Endothelial cell of umbilical vein (primary cell): Measurements from ENCODE around the gene ADCY3. TPM values are rescaled to one million over a fixed set of nuclear protein-coding genes. Genes with fewer than 3 reads are reported as not detected.
"Not testable (repeated sequence)": the region's sequence is repeated elsewhere in the genome, so short reads cannot be mapped to it uniquely, and the experiment has no call there.

Experiments
- BruUV-seq: library from RNA; stranded (reverse); fragments of 400-500 nt; replicated peaks from 2 replicates; lab custom pipeline; 2021; lab: Mats Ljungman, UMichigan
- CTCF ChIA-PET: fragments of 300-600, 350-600 bp; sonication (Branson Sonifier 250); formaldehyde crosslinking; loops from one replicate; lab custom pipeline; 2021; ENCODE audit warnings: antibody characterized with exemption, inconsistent platforms; lab: Charles Lee
- POLR2A ChIA-PET: fragments of 300-600, 350-600 bp; sonication (Branson Sonifier 250); formaldehyde crosslinking; loops from one replicate; lab custom pipeline; 2021; ENCODE audit warnings: antibody characterized with exemption, inconsistent platforms; lab: Charles Lee
- DNase-seq: peaks from one replicate; pipeline ENCODE4 v3.0.0-alpha.2; 2011; ENCODE audit warnings: low read depth, low spot score
- FAIRE-seq: peaks from 2 replicates; lab custom pipeline; 2011; peaks lifted over from hg19 to GRCh38; lab: Jason Lieb, UNC
- H2AFZ ChIP-seq: 2 replicates; pipeline ENCODE4 v1.6.0; 2012; ENCODE audit warnings: low read depth, low read length, control low read depth, inconsistent platforms
- H3K27ac ChIP-seq: 2 replicates; pipeline ENCODE4 v1.5.1; 2011; ENCODE audit warnings: low read depth, mild to moderate bottlenecking, control low read depth, low read length, moderate library complexity; ENCODE audit not compliant: insufficient read depth
- H3K27me3 ChIP-seq, 2 experiments: 2 replicates each; pipeline versions ENCODE4 v1.6.0 to v1.6.1; 2011; ENCODE audit warnings: low read length in 2 of 2, mixed read lengths in 1 of 2; ENCODE audit not compliant: control insufficient read depth in 2 of 2, insufficient read depth in 2 of 2
- H3K36me3 ChIP-seq, 2 experiments: 2 replicates in 1 of 2; 3 replicates in 1 of 2; pipeline ENCODE4 v1.5.1; 2011; ENCODE audit warnings: low read length in 2 of 2, mild to moderate bottlenecking in 1 of 2, moderate library complexity in 1 of 2; ENCODE audit not compliant: control insufficient read depth in 2 of 2, insufficient read depth in 2 of 2; ENCODE audit errors: extremely low read depth in 1 of 2
- H3K4me1 ChIP-seq: 3 replicates; pipeline ENCODE4 v1.5.1; 2011; ENCODE audit warnings: mild to moderate bottlenecking, low read length; ENCODE audit not compliant: control insufficient read depth, insufficient read depth; ENCODE audit errors: extremely low read depth
- H3K4me2 ChIP-seq: 2 replicates; pipeline ENCODE4 v1.6.1; 2011; ENCODE audit warnings: low read length, control low read depth, mixed read lengths; ENCODE audit not compliant: insufficient read depth
- H3K4me3 ChIP-seq, 3 experiments: fragments of 200-600 bp in 1 of 3; sonication (generic), shearing (Covaris generic) in 1 of 3; replicated peaks in 1 of 3; 2 replicates each; pipeline ENCODE4 v1.5.1; 2011 to 2016; ENCODE audit warnings: control low read depth in 3 of 3, low read length in 3 of 3, mild to moderate bottlenecking in 2 of 3, inconsistent platforms in 1 of 3, low read depth in 1 of 3, moderate library complexity in 1 of 3; ENCODE audit not compliant: insufficient read depth in 1 of 3
- H3K79me2 ChIP-seq: 2 replicates; pipeline ENCODE4 v1.6.0; 2012; ENCODE audit warnings: low read length, inconsistent platforms; ENCODE audit not compliant: control insufficient read depth, insufficient read depth
- H3K9ac ChIP-seq: replicated peaks from 2 replicates; pipeline ENCODE3; 2011; ENCODE audit warnings: low read length, control low read depth; ENCODE audit not compliant: insufficient read depth; ENCODE audit errors: extremely low read depth
- H3K9me1 ChIP-seq: replicated peaks from 3 replicates; pipeline ENCODE4 v1.6.0; 2011; ENCODE audit warnings: mild to moderate bottlenecking, low read length; ENCODE audit not compliant: control insufficient read depth, insufficient read depth; ENCODE audit errors: extremely low read depth
- H3K9me3 ChIP-seq: replicated peaks from 2 replicates; pipeline ENCODE4 v1.5.1; 2012; ENCODE audit warnings: low read length, inconsistent platforms; ENCODE audit not compliant: control insufficient read depth, insufficient read depth
- H4K20me1 ChIP-seq: replicated peaks from 2 replicates; pipeline ENCODE3; 2011; ENCODE audit warnings: mild to moderate bottlenecking, low read length; ENCODE audit not compliant: control insufficient read depth, insufficient read depth; ENCODE audit errors: extremely low read depth
- CTCF ChIP-seq, 2 donors: IDR thresholded peaks; 1 replicate in 1 of 2; 2 replicates in 1 of 2; pipeline ENCODE4 v1.5.1; 2011; ENCODE audit warnings: low read length in 2 of 2, mild to moderate bottlenecking in 2 of 2, moderate library complexity in 2 of 2, control low read depth in 1 of 2, inconsistent platforms in 1 of 2, low read depth in 1 of 2; ENCODE audit not compliant: insufficient read depth in 1 of 2; ENCODE audit errors: extremely low read depth in 1 of 2
- EZH2 ChIP-seq: IDR thresholded peaks from 2 replicates; pipeline ENCODE4 v1.6.1; 2012; ENCODE audit warnings: borderline replicate concordance, low read depth, mild to moderate bottlenecking, moderate library complexity, low read length, inconsistent platforms; ENCODE audit not compliant: severe bottlenecking
- FOS ChIP-seq: IDR thresholded peaks from 2 replicates; pipeline ENCODE4 v1.6.1; 2011; ENCODE audit warnings: mild to moderate bottlenecking, low read length, moderate library complexity, borderline replicate concordance; ENCODE audit not compliant: insufficient read depth
- GATA2 ChIP-seq: IDR thresholded peaks from 2 replicates; pipeline ENCODE4 v1.7.0; 2011; ENCODE audit warnings: low read depth, mild to moderate bottlenecking, moderate library complexity, mixed read lengths, low read length; ENCODE audit not compliant: insufficient read length, insufficient read depth
- JUN ChIP-seq: IDR thresholded peaks from 2 replicates; pipeline ENCODE4 v1.6.1; 2011; ENCODE audit warnings: borderline replicate concordance, low read depth; ENCODE audit not compliant: insufficient read length, insufficient read depth
- MAX ChIP-seq: IDR thresholded peaks from 2 replicates; pipeline ENCODE4 v1.6.1; 2011; ENCODE audit not compliant: insufficient read depth, insufficient read length
- MYC ChIP-seq: IDR thresholded peaks from one replicate; pipeline ENCODE4 v1.6.1; 2011; ENCODE audit warnings: mild to moderate bottlenecking, low read depth, low read length
- POLR2A ChIP-seq: IDR thresholded peaks from 2 replicates; pipeline ENCODE4 v1.6.1; 2012; ENCODE audit warnings: low read depth, mild to moderate bottlenecking, control low read depth, low read length
- POLR2AphosphoS5 ChIP-seq: IDR thresholded peaks from 2 replicates; pipeline ENCODE4 v1.6.1; 2012; ENCODE audit warnings: low read depth, mild to moderate bottlenecking, control low read depth, low read length, moderate library complexity; ENCODE audit not compliant: insufficient read depth
- dilution Hi-C: fragments of 300-500 bp; cut with MboI; formaldehyde crosslinking; loops from one replicate; pipeline ENCODE4 v1.15.0; 2019; ENCODE audit warnings: low sequenced_read_pairs; ENCODE audit not compliant: extremely low pct_ligation_motif_present
- intact Hi-C: fragments of 100-400 bp; cut with micrococcal nuclease; formaldehyde crosslinking; loops from one replicate; pipeline ENCODE4 v1.10.0; 2022
- polyA plus RNA-seq, 4 experiments: library from polyadenylated mRNA; depleted of rRNA in 3 of 4; stranded (reverse) in 3 of 4; unstranded in 1 of 4; fragments of >200 nt; gene quantifications; 2 replicates each; pipeline versions ENCODE4 v1.2.1 to v1.2.3, GENCODE V29; 2011 to 2012; ENCODE audit warnings: missing spikeins in 1 of 4
- total RNA-seq: library from RNA; stranded (reverse); gene quantifications from 2 replicates; pipeline ENCODE4 v1.2.3, GENCODE V29; 2021

The ADCY3 gene
- total and polyA plus RNA-seq, 2 donors (not counting 3 experiments of a cell fraction or from before 2014, with no cell fraction given), result 54.0 to 61.3 TPM

GRCh38 chr2:24836206-24836605 lies 83.8 kb downstream of the ADCY3 start:
- Histone ChIP-seq H3K9ac (no peak overlapping the region), H3K27ac (no peak overlapping the region), H3K27me3 (no peaks in the 10 kb centered on the region), H3K9me3 (no peaks in the 10 kb centered on the region), H3K79me2 (no peaks in the 10 kb centered on the region), H3K9me1 (no peaks in the 10 kb centered on the region), H3K4me1 (no peaks in the 10 kb centered on the region), H4K20me1 (no peaks in the 10 kb centered on the region), H3K36me3 (peaks cover 0 to 3% of the 10 kb centered on the region in 2 experiments), H3K4me3 (no peak overlapping the region), H3K4me2 (no peak overlapping the region), H2AFZ (no peak overlapping the region)
- DNase-seq (no peak), FAIRE-seq (no peak)
- intact Hi-C loops (no loop called here), dilution Hi-C loops (no loop called here)
- ChIA-PET CTCF (interaction anchor here (1.0 to 1.5 kb wide), 3 partner anchors 8 to 43 kb away, joined by 3 read pairs; partner anchors contain the start of genes CENPO and PTRHD1), POLR2A (no interaction called here)
- TF ChIP-seq POLR2A, result no peak
- TF ChIP-seq GATA2, result no peak
- no peak for TF ChIP-seq FOS
- no peak for TF ChIP-seq EZH2
- no peak for TF ChIP-seq CTCF (IDR thresholded peaks at IDR 0.05; ENCODE audit: extremely low read depth in 1 of 2, insufficient read depth in 1 of 2, low read depth in 1 of 2, low read length in 2 of 2)
- TF ChIP-seq JUN, result no peak
- TF ChIP-seq MYC, result no peak
- TF ChIP-seq MAX, result no peak
- no peak for TF ChIP-seq POLR2AphosphoS5
- no TSS peak for BruUV-seq

GRCh38 chr2:24835411-24835810 lies 84.6 kb downstream of the ADCY3 start:
- H3K4me1 ChIP-seq, BruUV-seq, H3K9ac ChIP-seq, H3K79me2 ChIP-seq, dilution Hi-C loops, H3K4me3 ChIP-seq, H3K36me3 ChIP-seq, H3K27me3 ChIP-seq, FAIRE-seq, H3K27ac ChIP-seq, H4K20me1 ChIP-seq, H3K9me3 ChIP-seq, intact Hi-C loops, H2AFZ ChIP-seq, DNase-seq, H3K9me1 ChIP-seq, H3K4me2 ChIP-seq: not testable (repeated sequence)
- ChIA-PET CTCF (interaction anchor here (1.0 to 1.1 kb wide), 2 partner anchors 8 to 42 kb away, joined by 3 read pairs; partner anchors contain the start of genes CENPO and PTRHD1), POLR2A (interaction anchor here (0.7 kb wide), 1 partner anchor 48 kb away, joined by 5 read pairs; no protein-coding TSS in a partner anchor)
